Astrocyte of the cerebellum (primary cell): Measurements from ENCODE around the gene IFT122.
"Not testable (repeated sequence)": the region's sequence is repeated elsewhere in the genome, so short reads cannot be mapped to it uniquely, and the experiment has no call there.

Experiments
- DNase-seq: peaks from one replicate; pipeline ENCODE4 v3.0.0-alpha.2; 2011; ENCODE audit warnings: low read depth
- H3K4me3 ChIP-seq: 2 replicates; pipeline ENCODE4 v1.5.1; 2011; ENCODE audit warnings: mild to moderate bottlenecking, low read depth, low read length, moderate library complexity
- CTCF ChIP-seq: IDR thresholded peaks from 2 replicates; pipeline ENCODE4 v1.5.1; 2012; ENCODE audit warnings: low read length, low read depth, moderate library complexity, mild to moderate bottlenecking; ENCODE audit errors: missing control alignments
- in situ Hi-C: cut with HindIII; loops from 2 replicates; pipeline ENCODE4 v1.10.0; 2017; ENCODE audit warnings: low sequenced_read_pairs

Gene IFT122

GRCh38 chr3:129439817-129440617, at the start of gene IFT122, which contains the start of gene MBD4:
TSS of gene IFT122 (plus strand) at chr3:129440224. CDS start at chr3:129440331, 107 bp downstream.
TSS of gene MBD4 (minus strand) at chr3:129439948. CDS start at chr3:129439833, 115 bp downstream.
- H3K4me3 ChIP-seq = peak within 1 kb of the TSS; percentile 97
- TF ChIP-seq CTCF = no peak
- in situ Hi-C loops = loop anchor here (25.0 kb wide), 1 partner anchor 397 kb away; no protein-coding TSS in a partner anchor
- peak; percentile 98 for DNase-seq

GRCh38 chr3:129391583-129391982, 48.4 kb upstream of the IFT122 start:
- H3K4me3 ChIP-seq, in situ Hi-C loops: not testable (repeated sequence)

GRCh38 chr3:129392106-129392887, 47.7 kb upstream of the IFT122 start:
- H3K4me3 ChIP-seq, in situ Hi-C loops, DNase-seq: not testable (repeated sequence)

More at GRCh38 chr3:129391583-129391982, 48.4 kb upstream of the IFT122 start:
- not testable (repeated sequence) for DNase-seq

GRCh38 chr3:129393271-129393670, 46.8 kb upstream of the IFT122 start:
- no peak for TF ChIP-seq CTCF
- in situ Hi-C loops = no loop called here
- no peak for DNase-seq
- no peak overlapping the region for H3K4me3 ChIP-seq

- H3K4me3 ChIP-seq, DNase-seq, in situ Hi-C loops: not testable (repeated sequence)
Observed at GRCh38 chr3:129393760-129394564, 46.1 kb upstream of the IFT122 start.

GRCh38 chr3:129398803-129399144, 41.2 kb upstream of the IFT122 start:
- TF ChIP-seq CTCF = no peak
- DNase-seq = no peak
- peak overlapping the region; percentile 83 for H3K4me3 ChIP-seq
- in situ Hi-C loops = no loop called here

- peak overlapping the region; percentile 83 for H3K4me3 ChIP-seq
- peak; percentile 83 for TF ChIP-seq CTCF
- DNase-seq = peak; percentile 95
- in situ Hi-C loops = no loop called here
Observed at GRCh38 chr3:129399145-129399894, 40.7 kb upstream of the IFT122 start.
